Right atrium auricular region (tissue), 2 donors: ENCODE data around the gene TMEM202. TPM values are rescaled to one million over a fixed set of nuclear protein-coding genes. Genes with fewer than 3 reads are reported as not detected.

Source experiments
- DNase-seq: peaks from one replicate; pipeline ENCODE4 v3.0.0-alpha.2; 2019; ENCODE audit warnings: low spot score
- H3K27ac ChIP-seq, 2 donors: fragments of 200-600 bp; sonication (generic); 1 replicate in 1 of 2; 2 replicates in 1 of 2; pipeline ENCODE4 v1.5.1; 2016 to 2019
- H3K27me3 ChIP-seq, 2 donors: fragments of 200-600 bp; sonication (generic); one replicate each; pipeline versions ENCODE4 v1.5.1 to v1.6.0; 2017 to 2019
- H3K36me3 ChIP-seq: fragments of 200-600 bp; sonication (generic); one replicate; pipeline ENCODE4 v1.5.1; 2016
- H3K4me1 ChIP-seq, 2 donors: fragments of 200-600 bp; sonication (generic); one replicate each; pipeline versions ENCODE4 v1.5.1 to v1.6.0; 2017 to 2019
- H3K4me3 ChIP-seq, 2 donors: fragments of 200-600 bp; sonication (generic); 1 replicate in 1 of 2; 2 replicates in 1 of 2; pipeline ENCODE4 v1.5.1; 2017 to 2019; ENCODE audit warnings: mild to moderate bottlenecking in 1 of 2, moderate library complexity in 1 of 2
- H3K9me3 ChIP-seq, 2 donors: fragments of 200-600 bp; sonication (generic); one replicate each; pipeline ENCODE4 v1.5.1; 2019
- total RNA-seq, 2 donors: library from RNA; depleted of rRNA; stranded (reverse); fragments of >200 nt; gene quantifications; one replicate each; pipeline ENCODE4 v1.1.0, GENCODE V29; 2016
- TF ChIP-seq, protein P1 (sequence below), 2 donors: fragments of 200-600 bp; sonication (generic); IDR thresholded peaks; one replicate each; pipeline ENCODE4 v1.5.1; 2019; ENCODE audit warnings: antibody characterized with exemption in 2 of 2

The TMEM202 gene, protein sequence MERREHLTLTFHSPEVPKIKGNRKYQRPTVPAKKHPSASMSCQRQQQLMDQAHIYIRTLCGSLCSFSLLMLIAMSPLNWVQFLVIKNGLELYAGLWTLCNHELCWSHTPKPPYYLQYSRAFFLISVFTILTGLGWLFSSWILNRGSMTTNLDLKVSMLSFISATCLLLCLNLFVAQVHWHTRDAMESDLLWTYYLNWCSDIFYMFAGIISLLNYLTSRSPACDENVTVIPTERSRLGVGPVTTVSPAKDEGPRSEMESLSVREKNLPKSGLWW
- total RNA-seq = not detected

DNA sequence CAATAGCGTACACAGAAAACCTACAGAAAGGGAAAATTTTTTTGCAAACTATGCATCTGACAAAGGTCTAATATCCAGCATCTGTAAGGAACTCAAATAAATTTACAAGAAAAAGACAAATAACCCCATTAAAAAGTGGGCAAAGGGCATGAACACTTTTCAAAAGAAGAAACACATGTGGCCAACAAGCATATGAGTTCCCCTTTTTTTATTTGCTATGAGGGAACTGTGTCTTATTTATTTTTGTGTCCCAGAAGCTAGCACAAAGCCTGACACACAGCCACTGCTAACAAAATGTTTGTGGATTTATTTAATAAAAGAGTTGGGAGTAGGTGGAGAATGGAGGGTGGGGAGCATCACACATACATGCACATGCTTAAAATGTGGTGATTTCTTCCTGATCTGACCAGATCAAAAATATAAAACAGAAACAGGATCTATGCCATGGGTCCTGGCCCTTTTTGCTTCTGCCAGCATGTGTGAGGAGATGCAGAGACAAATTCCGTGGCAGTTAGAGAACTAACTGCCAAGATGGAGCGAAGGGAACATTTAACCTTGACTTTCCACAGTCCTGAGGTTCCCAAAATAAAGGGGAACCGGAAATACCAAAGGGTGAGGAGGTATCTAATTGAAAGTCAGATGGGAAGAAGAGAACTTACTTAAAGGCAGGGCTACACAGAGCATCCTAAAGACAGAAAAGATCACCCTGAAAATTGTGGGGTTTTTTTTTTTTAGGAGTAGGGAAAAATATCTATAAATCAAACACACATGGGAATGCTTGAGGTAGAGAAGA is at the start of gene TMEM202:
Gene TMEM202 (plus strand): TSS at position 510 of the 793 bp plus-strand sequence. CDS start 22 bp downstream, at position 532.
- Histone ChIP-seq H3K27me3 (no peaks in the 10 kb centered on the region), H3K36me3 (no peaks in the 10 kb centered on the region), H3K9me3 (no peaks in the 10 kb centered on the region), H3K4me3 (no peak within 1 kb of the TSS), H3K4me1 (no peaks in the 10 kb centered on the region), H3K27ac (no peak within 1 kb of the TSS)
- DNase-seq = no peak
- TF ChIP-seq, protein P1, sequence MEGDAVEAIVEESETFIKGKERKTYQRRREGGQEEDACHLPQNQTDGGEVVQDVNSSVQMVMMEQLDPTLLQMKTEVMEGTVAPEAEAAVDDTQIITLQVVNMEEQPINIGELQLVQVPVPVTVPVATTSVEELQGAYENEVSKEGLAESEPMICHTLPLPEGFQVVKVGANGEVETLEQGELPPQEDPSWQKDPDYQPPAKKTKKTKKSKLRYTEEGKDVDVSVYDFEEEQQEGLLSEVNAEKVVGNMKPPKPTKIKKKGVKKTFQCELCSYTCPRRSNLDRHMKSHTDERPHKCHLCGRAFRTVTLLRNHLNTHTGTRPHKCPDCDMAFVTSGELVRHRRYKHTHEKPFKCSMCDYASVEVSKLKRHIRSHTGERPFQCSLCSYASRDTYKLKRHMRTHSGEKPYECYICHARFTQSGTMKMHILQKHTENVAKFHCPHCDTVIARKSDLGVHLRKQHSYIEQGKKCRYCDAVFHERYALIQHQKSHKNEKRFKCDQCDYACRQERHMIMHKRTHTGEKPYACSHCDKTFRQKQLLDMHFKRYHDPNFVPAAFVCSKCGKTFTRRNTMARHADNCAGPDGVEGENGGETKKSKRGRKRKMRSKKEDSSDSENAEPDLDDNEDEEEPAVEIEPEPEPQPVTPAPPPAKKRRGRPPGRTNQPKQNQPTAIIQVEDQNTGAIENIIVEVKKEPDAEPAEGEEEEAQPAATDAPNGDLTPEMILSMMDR (IDR thresholded peaks at IDR 0.05) = no peak

DNA sequence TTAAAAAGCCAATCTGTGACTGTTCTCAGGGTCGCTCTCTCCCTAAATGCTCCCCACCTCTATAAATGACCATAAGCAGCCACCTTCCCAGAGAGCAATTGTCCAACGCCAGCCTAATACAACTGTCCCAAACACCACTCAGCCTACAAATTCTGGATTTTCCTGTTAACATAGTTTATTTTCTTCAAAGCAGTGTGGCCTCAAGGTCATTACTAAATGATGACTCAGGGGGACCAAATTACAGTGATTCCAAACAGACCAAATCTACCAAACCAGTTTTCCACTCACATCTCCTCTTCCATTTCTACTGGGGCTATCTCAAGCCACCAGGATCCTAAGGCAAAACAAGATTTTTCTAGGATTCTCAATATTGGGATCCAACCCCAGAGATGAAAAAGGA is 44.8 kb upstream of the TMEM202 start:
- DNase-seq = no peak
- TF ChIP-seq, protein P1 (IDR thresholded peaks at IDR 0.05) = no peak
- Histone ChIP-seq H3K36me3 (peaks cover 85% of the 10 kb centered on the region), H3K4me1 (peaks cover 0 to 8% of the 10 kb centered on the region in 2 donors), H3K9me3 (no peaks in the 10 kb centered on the region), H3K27me3 (no peaks in the 10 kb centered on the region), H3K4me3 (no peak overlapping the region), H3K27ac (no peak overlapping the region)

DNA sequence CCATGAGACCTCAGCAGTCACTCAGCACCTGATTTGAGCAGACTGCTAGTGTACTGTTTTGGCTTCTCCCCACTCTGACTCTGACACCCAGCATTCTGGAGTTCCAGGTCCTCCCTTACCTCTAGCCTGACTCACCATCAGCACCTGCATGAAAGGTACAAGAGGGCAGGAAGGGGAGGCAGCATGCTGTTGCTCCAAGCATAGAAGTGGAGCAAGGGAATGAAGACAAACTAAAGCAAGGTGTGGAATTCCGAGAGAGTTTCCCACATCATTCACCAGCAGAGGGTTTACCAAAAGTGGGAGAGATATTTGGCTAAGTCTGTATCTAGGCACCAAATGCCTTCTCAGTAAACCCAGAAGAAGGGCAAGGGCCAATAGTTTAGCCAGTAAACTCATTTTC is 43.6 kb upstream of the TMEM202 start:
- TF ChIP-seq, protein P1 (IDR thresholded peaks at IDR 0.05) = no peak
- Histone ChIP-seq H3K27me3 (no peaks in the 10 kb centered on the region), H3K9me3 (no peaks in the 10 kb centered on the region), H3K36me3 (peaks cover 73% of the 10 kb centered on the region), H3K4me3 (no peak overlapping the region), H3K4me1 (peaks cover 0 to 20% of the 10 kb centered on the region in 2 donors), H3K27ac (no peak overlapping the region)
- DNase-seq = no peak

DNA sequence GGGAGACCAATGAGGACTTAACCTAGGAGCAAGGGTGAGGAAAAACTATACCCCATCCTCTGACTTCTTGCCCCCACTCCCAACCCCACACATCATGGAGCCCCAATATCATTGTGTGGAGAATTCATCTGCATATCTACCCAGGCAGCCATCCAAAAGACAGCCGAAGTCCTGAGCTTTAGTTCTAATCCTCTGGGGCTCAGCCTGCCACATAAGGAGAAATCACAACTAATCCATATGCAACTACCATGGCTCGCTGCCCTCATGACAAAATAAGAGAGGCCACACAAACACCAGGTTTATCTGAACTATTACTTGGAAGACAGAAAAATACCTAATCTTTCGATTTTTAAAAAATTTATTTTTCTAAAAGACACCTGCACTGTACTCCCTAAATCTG is 40.0 kb upstream of the TMEM202 start:
- peak overlapping the region in 1 of 2 donors; percentile 16 for H3K27ac ChIP-seq
- TF ChIP-seq, protein P1 (IDR thresholded peaks at IDR 0.05) = no peak

DNA sequence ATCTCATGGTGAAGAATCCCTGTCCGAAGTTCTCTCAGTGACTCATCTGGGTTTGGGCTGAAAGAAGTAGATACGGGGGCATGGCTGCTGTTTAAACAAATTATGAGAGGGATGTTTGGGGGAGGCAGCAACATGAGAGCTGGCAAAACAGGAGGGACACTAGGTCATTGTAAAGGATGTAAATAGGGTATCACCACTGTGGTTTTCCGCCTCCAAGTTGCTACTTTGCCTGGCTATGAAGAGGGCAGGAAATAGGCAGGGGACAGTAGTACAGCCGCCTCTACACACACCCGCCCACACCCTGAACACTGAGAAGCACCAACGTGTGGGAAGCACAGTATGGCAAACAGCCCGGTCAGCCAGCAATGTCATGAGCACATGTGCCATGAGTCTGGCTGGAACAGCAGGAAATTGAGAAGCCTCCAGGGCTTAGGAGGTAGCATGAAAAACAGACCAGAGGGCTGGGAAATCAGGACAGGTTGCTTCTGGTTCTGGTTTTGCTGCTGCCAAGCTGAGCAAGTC is 39.4 kb upstream of the TMEM202 start:
- H3K27ac ChIP-seq = peak overlapping the region; percentile 2 to 16

More for the DNA sequence above, 40.0 kb upstream of the TMEM202 start:
- H3K9me3 ChIP-seq = no peaks in the 10 kb centered on the region
- peaks cover 0 to 31% of the 10 kb centered on the region in 2 donors for H3K4me1 ChIP-seq
- no peak overlapping the region for H3K4me3 ChIP-seq
- no peaks in the 10 kb centered on the region for H3K27me3 ChIP-seq
- no peak for DNase-seq
- H3K36me3 ChIP-seq = peaks cover 38% of the 10 kb centered on the region

More for the DNA sequence above, 39.4 kb upstream of the TMEM202 start:
- TF ChIP-seq, protein P1 (IDR thresholded peaks at IDR 0.05) = no peak
- Histone ChIP-seq H3K36me3 (peaks cover 32% of the 10 kb centered on the region), H3K4me3 (no peak overlapping the region), H3K4me1 (peaks cover 0 to 31% of the 10 kb centered on the region in 2 donors), H3K27me3 (no peaks in the 10 kb centered on the region), H3K9me3 (no peaks in the 10 kb centered on the region)
- DNase-seq = peak; percentile 64
